ENCODE measurements around the gene PLCL2.
"Not testable (repeated sequence)": the region's sequence is repeated elsewhere in the genome, so short reads cannot be mapped to it uniquely, and the experiment has no call there.

Gene PLCL2

DNA sequence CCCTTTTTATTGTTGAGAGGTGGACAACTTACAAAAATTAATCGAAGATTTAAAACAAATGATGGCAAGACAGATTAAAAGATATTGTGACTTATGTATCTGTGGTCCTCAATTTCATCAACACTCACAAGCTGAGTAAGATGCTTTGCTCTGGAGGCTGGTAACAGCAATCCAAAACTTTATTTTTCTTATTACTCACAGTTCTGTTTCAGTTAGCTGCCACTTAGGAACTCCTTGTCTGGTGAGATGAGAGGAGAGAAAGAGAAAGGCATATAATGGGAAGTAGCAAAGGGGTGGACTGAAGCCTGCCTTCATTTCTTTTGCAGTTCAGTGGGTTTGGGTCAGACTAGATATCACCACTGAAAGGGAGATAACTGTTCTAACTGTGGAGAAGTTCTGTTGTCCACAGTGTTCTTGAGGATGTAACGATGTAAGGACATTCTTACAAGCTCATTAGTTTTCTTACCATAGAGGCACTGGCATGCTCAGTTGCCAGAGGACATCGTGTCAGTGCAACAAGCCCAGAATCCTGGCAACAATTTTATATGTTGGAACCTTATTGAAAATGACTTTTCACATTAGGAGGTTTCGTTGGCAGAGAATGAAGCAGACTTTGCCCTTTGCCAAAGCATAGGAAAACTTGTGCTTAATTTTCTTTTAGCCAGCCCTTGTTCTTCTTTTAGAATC is 93.6 kb downstream of the PLCL2 start:
- no peak for DNase-seq

GRCh38 chr3:16978921-16979271 is 94.1 kb downstream of the PLCL2 start:
- no peak for DNase-seq

DNA sequence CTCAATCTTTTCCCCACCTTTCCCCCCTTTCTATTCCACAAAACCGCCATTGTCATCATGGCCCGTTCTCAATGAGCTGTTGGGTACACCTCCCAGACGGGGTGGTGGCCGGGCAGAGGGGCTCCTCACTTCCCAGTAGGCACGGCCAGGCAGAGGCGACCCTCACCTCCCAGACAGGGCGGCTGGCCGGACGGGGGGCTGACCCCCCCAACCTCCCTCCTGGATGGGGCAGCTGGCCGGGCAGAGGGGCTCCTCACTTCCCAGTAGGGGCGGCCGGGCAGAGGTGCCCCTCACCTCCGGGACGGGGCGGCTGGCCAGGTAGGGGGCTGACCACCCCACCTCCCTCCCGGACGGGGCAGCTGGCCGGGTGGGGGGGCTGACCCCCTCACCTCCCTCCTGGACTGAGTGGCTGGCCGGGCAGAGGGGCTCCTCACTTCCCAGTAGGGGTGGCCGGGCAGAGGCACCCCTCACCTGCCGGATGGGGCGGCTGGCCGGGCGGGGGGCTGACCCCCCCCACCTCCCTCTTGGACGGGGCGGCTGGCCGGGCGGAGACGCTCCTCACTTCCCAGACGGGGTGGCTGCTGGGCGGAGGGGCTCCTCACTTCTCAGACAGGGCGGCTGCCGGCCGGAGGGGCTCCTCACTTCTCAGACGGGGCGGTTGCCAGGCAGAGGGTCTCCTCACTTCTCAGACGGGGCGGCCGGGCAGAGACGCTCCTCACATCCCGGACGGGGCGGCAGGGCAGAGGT is 95.2 kb downstream of the PLCL2 start:
- not testable (repeated sequence) for DNase-seq

DNA sequence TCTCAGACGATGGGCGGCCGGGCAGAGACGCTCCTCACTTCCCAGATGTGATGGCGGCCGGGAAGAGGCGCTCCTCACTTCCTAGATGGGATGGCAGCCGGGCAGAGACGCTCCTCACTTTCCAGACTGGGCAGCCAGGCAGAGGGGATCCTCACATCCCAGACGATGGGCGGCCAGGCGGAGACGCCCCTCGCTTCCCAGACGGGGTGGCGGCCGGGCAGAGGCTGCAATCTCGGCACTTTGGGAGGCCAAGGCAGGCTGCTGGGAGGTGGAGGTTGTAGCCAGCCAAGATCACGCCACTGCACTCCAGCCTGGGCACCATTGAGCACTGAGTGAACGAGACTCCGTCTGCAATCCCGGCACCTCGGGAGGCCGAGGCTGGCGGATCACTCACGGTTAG is 95.8 kb downstream of the PLCL2 start:
- DNase-seq: not testable (repeated sequence)

DNA sequence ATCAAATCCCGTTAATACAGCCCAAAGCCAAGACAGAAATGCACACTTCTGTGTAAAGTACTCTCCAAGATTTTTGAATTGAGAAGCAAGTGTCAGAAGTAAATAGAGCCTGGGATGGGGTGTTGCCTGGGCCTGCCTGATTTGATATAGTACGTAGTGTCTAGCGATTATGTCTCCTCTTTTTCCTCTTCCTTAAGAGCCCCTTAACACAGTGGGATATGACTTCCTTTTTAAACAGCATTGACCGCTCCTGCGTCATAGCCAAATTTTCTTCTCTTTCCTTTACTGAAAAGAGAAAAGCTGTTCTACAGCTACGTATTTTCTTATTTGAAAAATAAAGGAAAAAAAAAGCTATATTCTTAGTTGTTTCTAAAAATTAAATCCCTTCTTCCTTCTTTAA is 97.7 kb downstream of the PLCL2 start:
- no peak for DNase-seq

DNA sequence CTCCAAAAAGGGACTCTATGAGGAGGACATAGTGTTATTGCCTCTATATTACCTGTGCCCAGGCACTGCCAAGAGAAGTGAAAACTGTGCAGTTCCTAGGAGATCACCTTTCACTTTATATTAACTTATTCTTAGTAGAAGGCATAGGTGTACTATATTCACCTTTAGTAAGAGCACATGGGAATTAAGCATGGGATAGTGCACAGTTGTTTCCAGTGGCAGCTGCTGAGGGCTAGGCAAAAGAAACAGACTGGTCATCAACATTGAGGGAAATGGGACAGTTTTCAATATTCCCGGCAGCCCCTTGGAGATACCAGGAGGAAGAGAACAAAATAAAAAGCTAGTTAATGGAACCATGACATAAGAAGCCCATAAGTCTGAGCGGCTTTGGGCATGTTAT is 100.9 kb downstream of the PLCL2 start:
- no peak for DNase-seq

GRCh38 chr3:16987141-16987540 is 102.4 kb downstream of the PLCL2 start:
- DNase-seq: no peak

- DNase-seq: no peak
Measured at GRCh38 chr3:16990163-16990562, 105.4 kb downstream of the PLCL2 start.

GRCh38 chr3:16992198-16992597 is 107.4 kb downstream of the PLCL2 start:
- no peak for DNase-seq

GRCh38 chr3:16993227-16993626 is 108.5 kb downstream of the PLCL2 start:
- no peak for DNase-seq

DNA sequence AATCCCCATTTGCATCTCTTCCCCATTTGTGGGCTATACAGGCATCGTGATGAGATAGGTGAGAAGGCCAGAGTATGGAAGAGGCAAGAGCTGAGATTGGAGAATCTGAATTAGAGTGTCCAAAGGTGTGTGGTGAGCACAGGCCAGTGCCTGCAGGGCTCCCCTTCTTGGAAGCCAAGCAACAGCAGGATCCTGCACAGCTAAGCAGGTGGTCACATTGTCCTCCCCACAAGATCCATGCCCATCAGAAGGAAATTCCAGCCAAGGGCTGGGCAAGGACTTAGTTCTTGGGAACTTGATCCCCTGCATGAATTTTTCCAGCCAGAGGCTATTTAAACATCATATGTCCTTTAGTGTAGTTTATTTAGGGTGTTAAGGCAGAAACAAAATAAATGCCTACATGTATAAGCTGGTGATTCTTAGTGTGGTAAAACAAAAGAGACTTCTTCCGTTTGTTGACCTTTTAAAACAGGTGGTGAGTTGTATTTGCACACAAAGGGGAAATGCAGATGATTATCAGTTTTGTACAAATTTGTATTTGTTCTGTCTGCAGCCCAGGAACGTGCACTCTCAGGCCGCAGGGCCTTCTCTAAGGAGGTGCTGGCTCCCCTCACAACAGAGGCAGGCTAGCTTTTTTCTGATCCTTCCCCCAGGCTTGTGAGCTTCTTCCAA is 110.2 kb downstream of the PLCL2 start:
- DNase-seq: no peak

DNA sequence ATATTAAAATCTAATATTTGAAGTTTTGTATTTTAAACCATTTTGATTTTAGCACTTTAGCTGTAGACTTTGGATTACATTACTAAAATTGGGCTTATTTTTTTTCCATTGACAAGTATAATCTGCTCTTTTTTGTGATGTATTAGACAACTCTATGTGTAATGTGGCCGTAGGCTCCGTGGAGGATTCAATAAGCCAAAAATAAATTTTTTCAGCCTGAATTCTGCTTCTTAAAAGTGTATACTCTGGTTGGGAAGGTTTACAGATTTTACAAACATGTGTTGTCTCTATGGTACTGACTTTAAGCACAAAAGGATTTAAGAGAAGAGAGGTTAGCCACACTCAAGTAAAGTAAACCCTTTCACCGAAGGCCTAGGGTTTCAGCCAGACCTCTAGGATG is 110.8 kb downstream of the PLCL2 start:
- no peak for DNase-seq

DNA sequence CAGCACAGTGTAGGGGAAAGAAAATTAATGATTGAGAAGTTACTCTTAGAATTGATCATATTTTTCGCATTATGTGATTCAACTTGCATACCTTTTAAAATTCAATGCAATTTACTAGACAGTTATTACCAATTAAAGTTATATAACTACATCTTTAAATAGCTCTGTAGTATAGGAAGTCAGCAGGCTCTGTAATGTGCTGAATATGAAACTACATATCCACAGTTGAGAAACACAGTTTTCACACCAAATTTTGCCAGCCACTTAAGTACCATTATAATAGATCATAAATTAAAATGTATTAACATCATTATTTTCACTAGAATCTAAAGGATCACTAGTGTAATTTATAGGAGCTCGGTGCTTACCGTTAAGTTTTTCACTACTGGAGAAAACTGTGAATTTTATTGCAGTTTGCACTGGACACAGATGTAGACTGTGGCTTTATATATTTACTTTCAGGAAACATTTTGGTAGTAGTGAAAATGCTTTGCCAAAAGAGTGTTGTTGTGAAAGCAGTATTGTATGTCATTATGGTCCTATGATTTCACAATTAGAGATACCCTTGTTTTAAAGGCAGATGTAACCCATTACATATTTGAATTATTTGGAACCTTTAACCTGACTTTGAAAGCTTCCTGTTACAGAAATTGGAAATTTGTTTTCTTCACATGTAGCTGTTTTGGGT is 113.6 kb downstream of the PLCL2 start:
- DNase-seq: no peak

DNA sequence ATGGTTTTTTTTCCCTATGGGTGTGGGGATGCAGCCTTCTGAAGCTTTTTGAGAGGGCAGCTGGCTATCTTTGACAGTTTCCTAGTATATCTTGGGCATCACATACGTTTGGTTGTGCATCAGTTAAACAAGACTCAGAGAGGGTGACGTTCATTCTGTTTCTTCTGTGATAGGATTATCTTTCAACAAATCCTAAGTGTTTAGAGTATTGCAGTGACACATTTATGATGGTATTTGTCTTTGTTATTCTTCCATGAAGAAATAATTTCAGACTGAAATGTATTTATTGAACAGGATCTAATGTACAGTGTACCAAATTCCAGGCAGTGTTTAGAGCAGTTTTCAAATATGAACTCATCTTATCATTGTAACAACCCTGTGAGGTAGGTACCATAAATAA is 114.4 kb downstream of the PLCL2 start:
- DNase-seq: no peak

DNA sequence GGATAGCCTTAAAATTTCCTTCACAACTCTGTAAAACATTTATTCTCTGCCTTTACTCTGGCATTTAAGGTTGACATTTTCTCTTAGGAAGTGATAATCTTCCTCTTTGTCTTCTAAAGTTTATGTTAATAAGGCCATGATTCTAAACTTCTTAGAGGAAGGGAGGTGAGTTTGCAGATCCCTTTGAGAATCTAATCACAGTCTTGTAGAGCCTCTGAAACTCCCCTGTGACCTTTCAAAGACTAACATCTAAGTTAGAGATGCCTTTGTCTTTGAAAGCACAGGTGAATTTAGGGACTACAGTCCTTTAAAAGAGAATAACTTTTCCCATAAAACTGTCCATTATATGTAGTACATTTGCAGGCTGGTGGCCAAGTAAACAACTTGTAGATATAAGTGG is 115.1 kb downstream of the PLCL2 start:
- DNase-seq: no peak

DNA sequence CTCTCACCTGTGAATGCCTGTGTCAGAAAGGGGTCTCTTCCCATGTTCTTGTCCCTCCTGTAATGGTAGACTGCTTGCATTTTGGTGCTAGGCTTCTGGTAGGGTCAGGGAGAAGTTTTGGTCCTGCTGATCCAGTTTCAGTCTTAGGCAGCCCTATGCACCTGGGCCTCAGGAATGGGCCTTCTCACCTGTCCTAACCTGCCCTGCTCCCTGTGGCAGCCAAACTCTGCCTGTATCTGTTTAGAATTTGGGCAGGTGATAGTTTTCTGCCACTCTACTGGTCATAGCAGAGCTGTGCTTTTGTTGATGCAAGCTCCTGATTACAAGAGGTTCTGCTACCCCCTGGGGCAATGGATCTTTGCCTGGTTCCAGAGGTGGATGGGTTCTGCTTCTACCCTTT is 118.7 kb downstream of the PLCL2 start:
- DNase-seq: no peak

DNA sequence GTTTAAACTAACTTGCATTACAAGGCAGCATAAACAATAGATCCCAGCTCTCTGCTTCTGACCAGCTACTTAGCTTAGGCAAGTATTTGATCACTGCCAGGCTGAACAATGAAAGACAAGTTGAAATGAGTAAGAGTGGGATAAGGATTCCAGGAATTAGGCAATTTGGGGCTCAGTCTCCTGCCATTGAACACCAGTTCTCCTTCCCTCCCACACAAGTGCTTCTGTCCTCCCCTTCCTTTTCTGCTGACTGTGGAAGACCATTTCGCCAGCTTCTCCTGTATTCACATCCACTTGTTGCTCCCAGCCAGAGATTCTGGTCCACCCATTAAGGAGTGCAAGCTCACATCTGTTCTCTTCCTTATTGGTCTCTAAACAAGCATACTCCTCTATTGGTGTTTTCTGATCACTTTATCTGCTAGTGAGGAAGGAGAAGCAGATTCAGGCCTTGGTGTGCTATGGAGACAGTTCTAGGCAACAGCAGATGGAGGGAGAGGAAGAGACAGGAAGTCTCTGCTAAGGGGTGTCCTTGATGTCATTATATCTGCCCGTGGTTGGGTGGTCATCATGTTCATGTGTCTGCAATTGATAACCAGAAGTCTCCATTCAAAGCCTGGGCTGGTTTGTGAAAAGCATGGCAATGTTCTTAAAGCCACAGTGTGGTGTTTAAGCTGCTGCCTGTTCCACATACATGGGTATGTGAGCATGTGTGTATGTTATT is 121.5 kb downstream of the PLCL2 start:
- DNase-seq: no peak

DNA sequence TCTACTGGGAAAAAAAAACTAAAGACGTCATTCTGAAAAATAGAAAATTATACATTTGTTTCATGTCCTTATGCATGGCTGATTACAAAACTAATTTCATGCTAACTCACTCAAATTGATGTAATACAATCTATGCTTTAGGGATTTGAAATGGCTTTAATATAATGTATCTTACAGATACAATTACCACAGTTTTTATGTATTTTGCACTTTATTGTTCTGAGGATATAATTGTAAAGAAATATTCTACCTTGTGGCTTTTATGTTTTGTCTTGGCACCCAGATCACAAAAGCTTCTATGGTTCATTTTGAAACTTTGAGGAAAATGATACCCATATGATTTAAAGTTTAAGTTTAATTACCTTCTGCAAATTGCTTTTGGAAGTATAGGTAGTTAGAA is 122.5 kb downstream of the PLCL2 start:
- no peak for DNase-seq

- DNase-seq: no peak
Measured at GRCh38 chr3:17009826-17010225, 125.1 kb downstream of the PLCL2 start.

- no peak for DNase-seq
Measured at GRCh38 chr3:17011728-17012338, 127.1 kb downstream of the PLCL2 start.

- no peak for DNase-seq
Measured at GRCh38 chr3:17013050-17013449, 128.3 kb downstream of the PLCL2 start.

GRCh38 chr3:17013571-17013970 is 128.8 kb downstream of the PLCL2 start:
- DNase-seq: no peak

- DNase-seq: no peak
Measured at GRCh38 chr3:17014284-17014683, 129.5 kb downstream of the PLCL2 start.
